Pulmonary artery endothelial cell (primary cell): ENCODE measurements around the gene C8A. TPM values are rescaled to one million over a fixed set of nuclear protein-coding genes. Genes with fewer than 3 reads are reported as not detected.

ENCODE experiments used
- DNase-seq: peaks from one replicate; pipeline ENCODE4 v3.0.0-alpha.2; 2011; ENCODE audit warnings: low read depth, low spot score
- total RNA-seq: library from RNA; depleted of rRNA; stranded (reverse); fragments of >200 nt; gene quantifications from 2 replicates; pipeline ENCODE4 v1.2.3, GENCODE V29; 2014

C8A gene
- total RNA-seq, 1 donor from 2014 or later: not detected

- DNase-seq: no peak
These were observed 69.5 kb downstream of the C8A start for GRCh38 chr1:56924116-56924515.

DNA sequence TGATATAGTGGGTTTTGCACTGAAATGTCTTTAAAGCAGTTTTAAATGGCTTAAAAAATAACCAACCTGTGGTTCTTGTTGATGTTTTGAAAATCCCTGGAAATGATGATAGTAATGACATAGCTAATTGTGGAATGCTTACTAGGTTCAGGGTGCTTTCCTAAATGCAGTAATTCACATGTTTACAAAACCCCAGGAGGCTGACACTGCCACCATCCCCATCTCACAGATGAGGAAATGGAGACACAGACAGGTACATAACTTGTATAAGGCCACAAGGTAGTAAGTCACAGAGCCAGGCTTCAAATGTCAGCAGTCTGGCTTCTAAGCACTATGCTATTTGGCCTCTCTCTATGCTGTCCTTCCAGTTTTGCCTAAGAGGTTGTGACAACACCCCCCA lies 70.6 kb downstream of the C8A start:
- no peak for DNase-seq

- DNase-seq: no peak
These were observed 72.6 kb downstream of the C8A start for GRCh38 chr1:56927171-56927570.

DNA sequence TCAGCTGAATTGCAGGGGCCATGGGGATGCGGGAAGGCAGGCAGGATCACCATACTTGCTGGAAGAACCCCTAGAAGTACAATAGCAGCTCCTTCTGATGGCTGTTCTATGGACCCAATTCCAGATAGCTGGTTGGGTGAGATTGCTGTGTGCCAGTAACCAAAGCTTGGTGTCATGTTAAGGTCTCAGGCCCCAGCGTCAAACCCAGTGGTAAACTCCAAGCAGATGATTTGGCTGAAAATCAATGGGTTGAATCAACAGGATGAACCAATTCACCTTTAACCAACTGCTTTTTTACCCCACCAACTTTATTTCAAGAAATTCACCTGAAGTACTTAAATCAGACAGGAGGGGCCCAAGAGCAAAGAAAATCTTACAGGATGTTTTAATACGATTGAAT lies 73.4 kb downstream of the C8A start:
- no peak for DNase-seq

GRCh38 chr1:56929492-56929891 lies 74.9 kb downstream of the C8A start:
- DNase-seq: no peak

DNA sequence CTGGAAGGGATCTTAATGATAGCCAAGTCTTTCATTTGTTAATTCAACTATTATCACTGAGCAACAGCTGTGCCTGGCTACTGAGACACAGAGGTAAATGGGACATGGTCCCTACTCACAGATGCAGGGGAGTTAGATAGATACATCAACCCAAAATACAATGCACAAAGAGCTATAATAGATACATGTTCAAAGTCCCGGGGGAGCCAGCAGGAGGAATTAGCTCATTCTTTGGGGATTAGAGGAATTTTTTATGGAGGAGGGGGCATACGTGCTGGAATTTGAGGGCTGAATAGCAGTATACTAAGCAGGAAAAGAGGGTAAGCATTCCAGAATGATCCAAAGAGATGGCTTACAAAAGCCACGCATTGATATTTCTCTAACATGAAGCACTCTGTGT lies 76.6 kb downstream of the C8A start:
- no peak for DNase-seq

GRCh38 chr1:56931686-56932085 lies 77.1 kb downstream of the C8A start:
- DNase-seq: no peak

DNA sequence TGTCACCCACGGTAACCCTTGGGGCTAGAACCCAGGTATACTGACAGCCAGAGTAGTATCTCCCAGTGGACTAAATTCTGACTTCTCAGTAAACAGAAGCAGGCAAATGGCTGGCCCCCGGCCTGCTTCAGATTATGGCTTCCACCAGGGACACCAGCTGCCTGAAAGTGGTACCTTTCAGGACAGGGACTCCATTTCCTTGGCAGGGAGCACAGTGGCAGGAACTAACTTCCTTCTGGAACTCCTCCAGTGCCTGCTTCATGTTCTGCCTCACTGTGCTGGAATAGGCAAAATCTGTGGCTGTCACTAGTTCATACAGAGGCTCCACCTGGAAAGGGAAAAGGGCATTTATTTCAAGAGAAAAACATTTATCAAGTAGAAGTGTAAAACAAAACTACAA lies 78.6 kb downstream of the C8A start:
- no peak for DNase-seq

DNA sequence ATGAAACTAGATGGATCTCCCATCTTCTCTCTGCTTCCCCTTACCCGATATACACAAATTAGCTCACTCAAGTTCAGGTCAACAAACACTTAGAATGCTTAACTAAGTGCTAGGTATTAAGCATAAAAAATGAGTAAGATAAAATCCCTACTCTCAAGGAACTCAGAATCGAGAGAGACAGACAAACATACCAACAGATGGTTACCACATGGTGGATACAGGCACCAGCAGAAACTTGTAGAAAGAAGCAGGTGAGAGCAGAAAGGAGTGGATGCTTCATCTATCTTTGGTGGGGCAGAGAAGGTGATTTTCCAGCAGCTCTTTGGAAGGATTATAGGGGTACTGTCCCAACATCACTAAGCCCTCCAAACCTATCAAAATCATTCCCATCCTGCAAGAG lies 79.0 kb downstream of the C8A start:
- DNase-seq: no peak

DNA sequence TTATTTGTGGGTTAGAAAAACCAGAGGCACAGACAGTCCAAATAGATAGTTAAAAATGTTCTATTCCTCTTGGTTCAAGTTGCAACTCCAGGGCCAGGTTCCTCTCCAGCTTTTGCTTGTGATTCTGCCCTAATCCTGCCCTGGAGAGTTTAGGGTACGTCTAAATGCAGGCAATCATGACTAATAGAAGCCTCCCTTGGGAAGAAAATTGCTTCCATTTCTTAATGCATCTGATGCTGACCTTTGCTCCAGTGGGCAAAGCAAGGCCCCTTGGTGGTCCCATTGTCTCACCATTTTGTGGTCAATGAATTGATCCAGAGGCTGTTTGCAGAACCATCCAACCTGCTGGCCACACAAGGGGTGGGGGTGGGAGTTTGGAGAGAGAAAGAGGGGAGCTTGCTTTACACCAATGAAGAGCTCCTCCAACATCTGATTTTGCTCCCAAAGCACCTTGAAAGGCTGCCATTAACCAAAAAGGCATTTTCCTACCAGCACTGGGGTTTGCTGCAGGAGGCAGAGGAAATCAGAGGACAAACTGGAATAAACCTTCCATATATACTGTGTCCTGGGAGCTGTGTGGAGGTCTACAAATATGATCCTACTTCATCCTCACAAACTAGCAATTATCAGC lies 79.9 kb downstream of the C8A start:
- DNase-seq: no peak

GRCh38 chr1:56938646-56939045 lies 84.0 kb downstream of the C8A start:
- no peak for DNase-seq

- DNase-seq: no peak
These were observed 84.6 kb downstream of the C8A start for GRCh38 chr1:56939209-56939608.

DNA sequence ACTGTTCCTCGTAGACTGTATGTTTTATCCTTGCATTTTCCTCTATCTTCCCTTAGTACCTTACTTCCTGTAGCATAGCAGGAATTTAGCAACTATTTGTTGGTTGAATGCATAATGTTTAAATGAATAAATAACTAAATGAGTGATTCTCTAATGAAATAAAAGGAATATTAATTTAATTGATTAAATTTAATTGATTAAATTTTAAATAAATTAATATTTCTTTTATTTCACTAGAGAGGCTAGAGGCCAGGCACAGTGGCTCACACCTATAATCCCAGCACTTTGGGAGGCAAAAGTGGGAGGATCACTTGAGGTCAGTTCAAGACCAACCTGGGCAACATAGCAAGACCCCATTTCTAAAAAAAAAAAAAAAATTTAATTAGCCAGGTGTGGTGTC lies 85.4 kb downstream of the C8A start:
- DNase-seq: no peak

DNA sequence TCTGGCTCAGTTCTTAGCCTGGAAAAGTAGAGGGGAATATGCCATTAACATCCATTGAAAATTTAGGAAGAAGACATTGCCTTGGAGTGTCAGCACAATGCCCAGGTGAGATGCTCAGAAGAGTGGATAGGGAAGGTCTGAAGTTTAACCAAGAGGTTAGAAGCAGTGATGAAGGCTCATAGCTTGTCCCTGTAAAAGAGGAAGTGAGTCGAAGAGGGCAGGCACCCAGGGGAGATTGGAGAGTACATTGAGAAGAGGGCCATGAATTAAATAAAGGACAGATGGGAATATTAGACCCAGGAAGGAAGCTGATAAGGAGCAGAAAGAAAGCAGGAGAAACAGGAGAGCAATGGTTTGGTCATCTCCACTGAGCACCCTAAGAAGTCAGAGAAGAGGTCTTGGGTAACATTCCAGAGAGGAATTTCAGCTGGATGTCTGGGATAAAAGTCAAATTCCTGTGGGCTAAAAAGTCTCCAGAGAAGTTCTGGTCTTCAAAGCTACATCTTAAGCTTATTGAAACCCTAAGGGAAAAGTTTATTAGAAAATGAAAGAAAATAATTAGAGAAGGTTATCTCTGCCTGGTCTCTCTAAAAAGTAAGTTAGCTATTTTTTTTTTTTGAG lies 93.9 kb downstream of the C8A start:
- DNase-seq: no peak

GRCh38 chr1:56952501-56952900 lies 97.9 kb downstream of the C8A start:
- DNase-seq: no peak

DNA sequence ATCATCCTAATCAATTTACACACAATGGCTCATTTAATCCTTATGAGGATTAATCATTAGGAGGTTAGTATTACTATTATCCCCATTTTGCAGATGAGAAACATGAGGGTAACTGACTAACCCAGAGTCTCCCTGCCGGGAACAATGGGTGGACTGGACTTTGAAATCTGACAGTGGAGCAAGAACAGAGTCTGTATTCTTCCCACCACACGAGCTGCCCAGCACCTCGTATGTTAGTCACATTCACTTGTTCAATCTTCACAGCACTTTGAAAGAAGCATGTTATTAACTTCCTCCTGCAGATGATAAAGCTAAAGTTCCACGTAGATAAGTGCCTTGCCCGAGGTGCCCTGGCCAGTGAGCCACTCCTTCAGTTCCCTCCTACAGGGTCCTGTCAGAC lies 98.8 kb downstream of the C8A start:
- no peak for DNase-seq

DNA sequence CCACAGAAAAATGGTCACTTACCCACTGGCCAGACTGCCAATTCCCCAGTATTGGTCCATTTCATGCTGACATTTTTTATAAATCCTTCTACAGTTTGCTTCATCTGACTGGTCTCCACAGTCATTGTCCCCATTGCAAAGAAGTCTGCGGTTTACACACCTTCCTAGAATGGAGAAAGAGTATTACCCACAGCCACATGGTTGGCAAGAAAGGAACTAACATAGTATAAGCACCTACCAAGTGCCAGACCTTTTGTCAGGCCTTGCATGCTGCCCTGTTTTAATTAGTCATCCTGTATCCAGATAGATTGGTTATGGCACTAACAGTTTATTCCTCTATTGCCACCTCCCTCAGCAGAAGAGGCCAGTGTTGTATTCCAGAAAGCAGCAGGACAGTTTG lies 100.1 kb downstream of the C8A start:
- no peak for DNase-seq

GRCh38 chr1:56957931-56958330 lies 103.3 kb downstream of the C8A start:
- DNase-seq: no peak

GRCh38 chr1:56958526-56958925 lies 103.9 kb downstream of the C8A start:
- no peak for DNase-seq

- DNase-seq: no peak
These were observed 106.8 kb downstream of the C8A start for GRCh38 chr1:56961426-56961825.

DNA sequence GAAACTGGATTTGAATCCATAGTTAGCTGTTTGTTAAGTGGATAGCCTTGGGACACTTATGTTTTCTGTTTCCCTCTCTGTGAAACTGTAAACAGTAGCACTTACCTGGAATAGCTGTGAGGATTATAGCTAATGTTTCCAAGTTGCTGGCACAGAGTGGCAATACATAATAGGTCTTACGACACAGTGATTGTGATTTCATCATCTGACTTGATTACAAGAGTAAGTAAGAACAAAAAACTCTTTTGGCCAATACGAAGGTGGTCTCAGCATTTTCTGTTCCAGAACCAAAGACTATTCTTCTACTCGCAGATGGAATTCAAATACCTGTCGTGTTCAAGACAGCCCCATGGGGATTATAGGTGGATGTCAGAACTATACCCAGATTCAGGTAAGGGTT lies 109.1 kb downstream of the C8A start:
- no peak for DNase-seq

DNA sequence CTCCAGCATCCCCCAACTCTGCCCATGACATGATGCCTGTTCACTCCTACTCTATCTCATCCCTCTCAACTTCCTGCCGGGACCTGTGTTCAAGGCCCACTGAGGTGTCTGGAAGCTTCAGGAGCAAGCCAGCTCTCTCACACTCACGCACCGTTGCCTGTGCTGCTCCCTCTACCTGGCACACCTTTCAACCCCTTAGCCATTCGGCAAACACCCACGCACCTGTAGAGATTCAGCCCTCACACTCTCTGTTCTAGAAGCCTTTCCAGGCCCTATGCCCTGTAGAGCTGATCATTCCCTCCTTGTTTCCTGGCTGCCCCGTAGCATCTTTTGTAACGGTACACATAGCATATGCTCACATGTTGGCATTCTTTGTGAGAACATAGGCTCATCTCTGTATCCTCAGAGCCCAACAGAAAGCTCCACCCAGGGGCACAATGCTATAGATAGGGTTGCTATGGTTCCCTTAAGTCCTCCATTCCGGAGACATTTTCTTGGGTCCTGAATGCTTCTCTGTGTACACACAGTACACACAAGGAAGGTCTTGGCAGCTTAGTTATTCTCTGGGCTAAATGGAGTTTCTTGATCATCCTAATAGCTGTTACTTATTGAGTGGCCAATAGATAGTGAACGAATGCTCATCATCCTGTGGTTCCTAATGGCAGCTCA lies 109.9 kb downstream of the C8A start:
- no peak for DNase-seq

DNA sequence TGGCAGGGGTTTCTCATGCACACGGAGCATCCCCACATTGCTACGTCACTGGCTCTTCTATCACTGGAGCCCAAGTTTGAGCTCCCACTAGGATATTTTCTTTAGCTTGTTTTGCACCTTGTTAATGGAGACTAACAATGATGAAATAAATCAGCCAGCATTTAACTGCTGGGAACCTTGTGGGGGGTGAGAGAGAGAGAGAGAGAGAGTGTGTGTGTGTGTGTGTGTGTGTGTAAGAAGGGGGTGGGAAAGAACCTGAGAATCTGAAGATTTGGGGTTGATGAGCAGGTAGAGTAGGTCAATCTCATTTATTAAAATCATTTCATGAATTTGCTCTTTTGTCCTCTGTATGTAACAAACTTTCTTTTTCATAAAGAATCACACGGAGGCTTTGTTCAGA lies 110.6 kb downstream of the C8A start:
- no peak for DNase-seq
